Suppressor macrophage treated with lipopolysaccharide for 4 hours (primary cell): ENCODE results near the gene RBM17.
"Not testable (repeated sequence)": the region's sequence is repeated elsewhere in the genome, so short reads cannot be mapped to it uniquely, and the experiment has no call there.

Experiments used
- DNase-seq: peaks from one replicate; pipeline ENCODE4 v3.0.0-alpha.2; 2020

RBM17 gene, protein sequence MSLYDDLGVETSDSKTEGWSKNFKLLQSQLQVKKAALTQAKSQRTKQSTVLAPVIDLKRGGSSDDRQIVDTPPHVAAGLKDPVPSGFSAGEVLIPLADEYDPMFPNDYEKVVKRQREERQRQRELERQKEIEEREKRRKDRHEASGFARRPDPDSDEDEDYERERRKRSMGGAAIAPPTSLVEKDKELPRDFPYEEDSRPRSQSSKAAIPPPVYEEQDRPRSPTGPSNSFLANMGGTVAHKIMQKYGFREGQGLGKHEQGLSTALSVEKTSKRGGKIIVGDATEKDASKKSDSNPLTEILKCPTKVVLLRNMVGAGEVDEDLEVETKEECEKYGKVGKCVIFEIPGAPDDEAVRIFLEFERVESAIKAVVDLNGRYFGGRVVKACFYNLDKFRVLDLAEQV

DNA sequence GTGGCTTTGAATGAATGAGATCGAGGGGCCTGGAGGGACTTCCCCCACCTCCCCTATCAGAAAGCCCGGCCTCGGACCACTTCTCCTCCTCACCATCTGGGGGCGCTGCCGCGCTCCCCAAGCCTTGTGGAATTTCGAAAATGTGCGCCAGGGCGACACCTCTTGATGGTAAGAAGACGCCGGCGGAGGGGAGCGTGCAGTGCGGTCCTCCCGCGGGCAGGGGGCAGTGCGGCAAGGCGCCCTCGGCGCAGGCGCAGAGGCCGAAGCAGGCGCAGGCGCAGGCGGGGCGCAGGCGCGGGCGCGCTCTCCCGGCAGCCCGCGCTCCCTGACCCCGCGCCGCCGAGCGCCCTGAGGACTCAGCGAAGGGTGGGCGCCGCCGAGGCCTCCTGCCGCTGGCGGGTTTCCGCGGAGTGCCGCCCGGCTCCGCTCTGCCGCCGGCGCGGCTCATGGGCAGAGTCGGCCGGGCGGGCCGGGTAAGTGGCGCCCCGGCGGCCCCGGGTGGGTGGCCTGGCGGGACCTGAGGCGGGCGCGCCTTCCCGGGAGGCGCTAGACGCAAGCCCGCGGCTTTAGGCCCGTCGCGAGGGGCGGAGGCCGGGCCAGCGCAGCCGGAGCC lies at the start of gene RBM17:
Gene RBM17 (plus strand): TSS at position 314 of the 613 bp plus-strand sequence. CDS start 8,032 bp downstream, outside the sequence.
- DNase-seq: peak; percentile 98

DNA sequence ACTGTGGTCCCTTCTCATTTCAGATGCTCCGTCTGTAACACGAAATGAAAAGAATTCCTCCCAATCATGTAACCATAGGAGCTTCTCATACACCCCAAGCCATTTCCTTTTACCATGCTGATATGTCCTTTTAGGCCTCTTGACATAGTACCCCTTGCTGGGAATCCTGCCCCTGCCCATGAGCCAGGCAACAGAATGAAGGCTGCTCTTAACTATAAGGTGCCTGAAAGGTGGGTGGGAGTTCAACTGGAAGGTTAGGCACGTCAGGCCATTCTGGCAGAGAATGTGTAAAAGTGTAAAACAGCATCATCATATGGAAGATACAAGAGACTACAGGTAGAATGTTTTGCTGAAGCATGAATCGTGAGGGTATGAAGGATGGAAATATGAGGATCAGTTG lies 49.1 kb upstream of the RBM17 start:
- no peak for DNase-seq

DNA sequence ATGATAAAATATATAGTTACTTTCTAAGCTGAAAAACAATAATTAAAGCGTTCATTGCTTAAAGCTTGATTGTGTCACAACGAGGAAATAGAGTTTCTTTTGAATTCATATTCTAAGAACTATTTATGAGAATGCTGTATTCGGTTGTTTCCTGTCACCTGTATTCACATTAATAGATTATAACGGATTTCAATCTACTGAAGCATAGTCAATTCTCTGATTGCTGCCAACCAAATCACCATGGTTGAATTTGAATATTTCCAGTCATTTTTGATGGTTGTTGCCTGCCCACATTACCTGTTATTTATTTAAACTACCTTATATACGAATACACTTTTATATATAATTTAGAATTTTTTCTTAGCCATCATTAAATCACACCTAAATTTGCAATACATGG lies 48.6 kb upstream of the RBM17 start:
- no peak for DNase-seq

DNA sequence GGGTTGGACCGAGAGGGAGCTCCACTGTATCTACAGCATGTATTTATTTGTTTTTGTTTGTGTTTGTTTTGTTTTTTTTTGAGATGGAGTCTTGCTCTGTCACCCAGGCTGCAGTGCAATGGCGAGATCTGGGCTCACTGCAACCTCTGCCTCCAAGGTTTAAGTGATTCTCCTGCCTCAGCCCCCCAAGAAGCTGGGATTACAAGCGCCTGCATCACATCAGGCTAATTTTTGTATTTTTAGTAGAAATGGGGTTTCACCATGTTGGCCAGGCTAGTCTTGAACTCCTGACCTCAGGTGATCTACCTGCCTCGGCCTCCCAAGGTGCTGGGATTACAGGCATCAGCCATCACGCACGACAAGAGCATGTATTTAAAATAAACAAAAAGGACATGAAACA lies 45.5 kb upstream of the RBM17 start:
- not testable (repeated sequence) for DNase-seq

DNA sequence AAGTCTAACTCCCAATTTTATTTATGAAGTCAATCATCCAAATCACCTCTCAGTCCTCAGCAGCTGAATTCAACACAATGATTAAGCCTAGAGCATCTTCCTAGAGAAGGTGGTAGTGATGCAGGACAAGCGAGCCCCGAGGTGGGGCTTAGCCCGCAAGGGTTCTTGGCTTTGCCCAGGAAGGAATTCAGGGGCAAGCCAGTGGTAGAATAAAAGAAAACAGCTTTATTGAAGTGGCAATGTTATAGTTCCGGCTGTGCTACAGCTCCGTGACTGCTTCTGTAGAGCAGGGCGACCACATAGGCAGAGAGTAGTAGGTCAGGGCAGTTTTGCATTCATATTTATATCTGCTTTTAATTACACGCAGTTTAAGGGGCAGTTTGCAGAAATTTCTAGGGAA lies 44.8 kb upstream of the RBM17 start:
- no peak for DNase-seq

DNA sequence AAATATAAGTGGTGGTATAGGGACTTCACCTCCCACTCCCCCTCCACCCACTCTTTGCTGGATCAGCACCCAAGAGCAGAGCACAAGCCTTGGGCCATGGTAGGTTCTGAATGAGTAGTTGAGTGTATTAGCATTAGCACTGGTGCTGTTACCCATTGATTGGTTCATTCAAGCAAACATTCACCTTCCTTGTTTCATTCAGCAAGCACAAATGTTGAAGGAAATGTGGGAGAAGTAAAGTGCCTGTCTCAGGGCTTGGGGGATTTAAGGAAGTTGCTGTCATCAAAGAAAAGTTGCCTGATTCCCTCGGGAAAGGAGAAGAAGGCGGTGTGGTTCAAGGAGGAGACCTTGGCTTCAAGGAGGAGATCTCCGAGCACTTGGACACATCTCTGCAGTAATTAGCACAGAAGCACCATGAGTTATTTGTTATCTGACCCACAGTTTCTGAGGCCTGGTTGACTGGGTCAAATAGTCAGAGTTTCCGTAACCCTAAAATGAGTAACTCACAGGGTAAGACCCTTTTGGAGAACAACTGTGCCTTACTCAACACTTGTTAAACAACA lies 44.0 kb upstream of the RBM17 start:
- peak; percentile 50 for DNase-seq

DNA sequence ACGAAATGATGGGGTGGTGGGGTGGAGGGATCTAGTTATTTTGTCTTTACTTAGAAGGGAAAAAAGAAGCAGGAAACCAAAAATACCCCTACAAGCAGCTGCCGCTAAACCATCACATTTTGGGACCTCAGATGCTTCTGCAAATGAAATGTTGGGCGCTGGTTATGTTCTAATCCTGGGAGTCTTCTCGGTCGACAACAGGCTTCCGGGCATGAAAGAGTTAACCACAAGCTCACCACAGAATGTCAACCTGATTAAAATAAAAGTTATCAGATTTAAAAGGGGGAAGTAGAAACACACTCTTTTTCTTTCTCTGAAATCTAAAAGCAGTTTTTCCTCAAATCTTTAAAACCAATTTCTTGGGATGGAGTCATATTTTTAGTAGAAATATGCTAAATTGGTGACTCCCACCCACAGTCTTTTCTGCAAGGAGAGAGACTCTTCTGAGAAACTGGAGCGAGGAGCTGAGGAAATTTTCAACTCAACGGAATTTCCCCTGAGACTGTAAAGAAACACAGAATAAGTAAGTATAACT lies 43.5 kb upstream of the RBM17 start:
- peak; percentile 41 for DNase-seq

DNA sequence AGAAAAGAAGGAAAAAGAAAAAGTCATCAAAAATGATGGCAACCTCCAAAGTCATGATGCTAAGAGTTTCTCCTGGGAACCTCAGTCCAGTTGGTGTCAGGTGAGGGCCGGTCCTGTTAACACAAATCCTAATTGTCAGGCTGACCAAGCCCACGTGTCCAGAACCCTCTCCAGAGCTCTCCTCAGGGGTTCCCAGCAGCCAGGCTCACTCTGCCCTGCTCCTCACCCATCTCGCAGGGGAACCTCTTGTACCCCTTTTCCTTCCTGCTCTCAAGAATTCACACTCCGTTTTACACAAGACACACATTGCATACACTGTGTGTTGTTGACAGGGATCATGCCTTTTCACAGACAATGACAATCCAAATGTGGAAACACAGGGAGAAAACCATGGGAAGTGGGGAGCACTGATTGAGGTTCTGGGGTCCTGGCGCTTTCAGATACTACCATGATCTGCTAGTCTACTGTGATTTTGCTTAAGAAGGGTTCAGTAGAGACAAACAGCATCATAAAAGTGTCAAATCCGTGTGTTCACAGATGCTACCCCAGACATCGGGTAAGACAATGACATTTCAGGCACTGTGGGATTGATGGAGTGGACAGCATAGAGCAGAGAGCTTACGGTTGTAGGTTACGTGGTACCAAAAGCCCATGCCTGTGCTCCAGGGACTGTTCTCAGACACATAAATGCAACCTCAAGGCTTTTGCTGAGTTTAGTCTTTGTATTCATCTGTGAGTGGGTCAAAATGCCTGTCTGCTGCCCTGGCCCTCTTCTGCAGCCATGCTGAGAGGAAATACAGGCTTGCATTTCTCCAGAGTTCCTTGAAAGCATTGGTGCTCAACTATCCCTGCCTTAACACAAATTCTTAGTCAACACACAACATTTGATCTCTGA lies 42.7 kb upstream of the RBM17 start:
- DNase-seq: no peak

DNA sequence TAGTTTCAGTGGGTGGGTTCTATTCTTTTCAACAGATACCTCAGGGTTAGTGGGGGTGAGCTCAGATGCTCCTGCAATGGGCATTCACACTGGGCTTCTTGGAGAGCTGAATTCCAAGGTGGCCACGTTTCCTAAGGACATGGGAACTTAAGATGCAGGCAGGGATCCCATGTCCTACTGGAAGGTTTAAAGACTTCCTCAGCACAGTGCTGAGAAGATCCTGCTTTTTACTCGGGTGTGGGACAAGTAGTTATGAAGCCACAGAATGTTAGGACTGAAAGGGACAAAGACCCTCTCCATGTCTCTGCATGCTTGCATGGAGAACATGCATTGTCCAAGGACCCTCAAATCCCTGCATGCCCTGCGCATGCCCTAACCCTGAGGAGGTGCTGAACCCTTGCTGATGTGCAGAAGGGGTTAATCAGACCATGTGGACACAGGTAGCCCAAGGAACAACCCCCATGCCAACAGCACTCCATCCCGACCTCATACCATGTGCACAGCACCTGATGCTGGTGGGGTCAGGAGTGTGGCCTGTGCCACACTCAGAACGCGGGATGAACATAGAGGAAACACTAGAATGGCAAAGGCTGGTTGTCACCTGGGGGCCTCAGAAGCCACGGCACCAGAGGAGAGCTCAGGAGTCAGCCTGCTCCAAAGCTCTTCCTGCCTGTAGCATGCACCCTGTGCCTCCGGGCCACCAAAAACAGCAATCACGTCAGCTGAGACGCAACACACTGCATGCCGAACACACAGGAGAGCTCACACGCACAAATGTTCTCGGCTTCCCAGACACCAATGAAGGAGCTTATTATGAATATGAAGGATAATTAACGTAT lies 41.8 kb upstream of the RBM17 start:
- DNase-seq: no peak

DNA sequence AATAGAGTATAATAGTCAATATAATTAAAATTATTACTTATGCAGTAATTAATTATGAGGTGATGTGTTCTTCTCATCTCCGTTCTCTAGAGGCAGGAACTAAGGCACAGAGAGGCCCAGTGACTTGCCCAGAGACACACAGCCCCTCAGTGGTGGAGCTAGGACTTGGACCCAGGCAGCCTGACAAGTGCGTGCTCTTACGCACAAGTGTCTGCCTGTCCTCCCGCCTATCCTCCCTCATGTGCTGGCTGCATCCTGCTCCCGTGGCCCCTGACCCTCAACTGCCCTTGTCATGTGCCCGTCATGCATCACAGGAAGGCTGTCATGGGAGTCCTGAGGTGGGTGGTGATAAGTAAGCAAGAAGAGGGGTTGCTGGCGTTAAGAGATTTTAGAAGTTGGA lies 41.0 kb upstream of the RBM17 start:
- no peak for DNase-seq

DNA sequence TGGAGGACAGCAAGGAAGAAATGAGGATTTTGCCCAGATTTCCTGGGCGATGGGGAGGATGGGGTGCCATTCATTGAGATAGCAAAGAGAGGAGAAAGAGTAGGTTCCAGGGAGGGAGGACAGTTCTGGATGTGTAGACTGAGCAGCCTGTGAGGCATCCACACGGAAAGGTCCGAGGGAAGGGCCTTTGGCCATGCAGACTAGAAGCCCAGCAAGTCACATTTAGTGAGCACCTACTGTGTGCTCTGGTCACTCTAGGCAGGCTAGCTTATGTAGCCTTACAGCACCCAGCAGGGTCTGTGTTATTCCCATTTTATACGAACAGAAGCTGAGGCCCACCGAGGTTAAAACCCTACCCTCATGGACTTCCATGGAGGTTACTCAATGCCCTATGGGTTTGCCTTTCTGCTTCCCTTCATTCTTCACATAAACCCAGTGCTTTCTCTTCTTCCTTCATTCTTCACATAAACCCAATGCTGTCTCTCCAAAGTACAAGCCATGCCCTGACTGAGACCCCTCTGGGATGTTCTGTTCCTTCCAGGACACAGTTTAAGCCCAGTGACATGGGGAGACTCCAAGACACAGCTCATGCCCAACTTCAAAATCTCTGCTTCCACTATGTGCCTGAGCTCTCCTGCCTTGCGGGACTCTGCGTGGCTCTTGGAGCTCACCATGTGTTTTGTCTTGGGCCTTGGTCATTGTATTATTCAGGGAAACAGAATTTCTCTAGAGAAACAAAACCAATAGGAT lies 40.4 kb upstream of the RBM17 start:
- no peak for DNase-seq

DNA sequence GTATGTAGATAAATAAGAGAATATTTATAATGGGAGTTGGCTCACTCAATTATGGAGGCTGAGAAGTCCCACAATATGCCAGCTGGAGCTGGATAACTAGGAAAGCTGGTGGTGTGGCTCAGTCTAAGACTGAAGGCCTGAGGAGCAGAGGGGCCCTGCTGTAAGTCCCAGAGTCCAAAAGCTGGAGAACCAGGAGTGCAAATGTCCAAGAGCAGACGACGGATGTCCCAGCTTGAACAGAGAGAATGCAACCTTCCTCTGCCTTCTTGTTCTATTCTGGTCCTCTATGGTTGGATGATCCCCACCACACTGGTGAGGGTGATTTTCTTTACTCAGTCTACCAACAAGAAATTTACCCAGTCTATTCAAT lies 39.8 kb upstream of the RBM17 start:
- no peak for DNase-seq

DNA sequence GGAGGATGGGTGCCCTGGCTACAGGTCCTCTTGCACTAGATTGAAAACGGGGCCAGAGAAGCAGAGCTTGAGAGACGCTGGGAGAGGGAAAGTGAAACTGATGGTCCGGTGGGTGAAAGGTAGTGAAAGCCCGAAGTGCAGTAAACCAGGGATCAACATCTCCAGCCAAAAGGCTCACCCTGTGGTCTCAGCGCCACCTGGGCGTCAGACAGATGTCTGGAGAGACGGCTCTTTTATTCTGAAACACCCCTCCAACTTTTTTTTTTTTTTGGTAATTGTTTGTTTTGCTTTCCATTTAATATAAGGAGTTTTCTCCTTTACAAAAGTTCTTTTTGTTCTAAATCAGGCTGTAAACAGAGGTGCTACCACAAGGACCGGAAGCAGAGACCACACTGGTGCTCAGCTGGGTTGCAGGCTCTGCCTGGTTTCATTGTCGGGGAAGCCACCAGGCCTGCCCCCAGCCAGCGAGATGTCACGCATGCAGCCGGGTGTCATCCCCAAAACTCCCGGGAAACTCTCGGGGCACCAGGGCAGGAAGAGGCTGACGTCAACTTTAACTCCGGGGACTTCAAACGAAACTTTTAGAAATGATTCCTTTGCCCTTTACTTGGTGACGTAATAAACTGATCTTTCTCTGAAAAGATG lies 37.9 kb upstream of the RBM17 start:
- DNase-seq: peak; percentile 98

DNA sequence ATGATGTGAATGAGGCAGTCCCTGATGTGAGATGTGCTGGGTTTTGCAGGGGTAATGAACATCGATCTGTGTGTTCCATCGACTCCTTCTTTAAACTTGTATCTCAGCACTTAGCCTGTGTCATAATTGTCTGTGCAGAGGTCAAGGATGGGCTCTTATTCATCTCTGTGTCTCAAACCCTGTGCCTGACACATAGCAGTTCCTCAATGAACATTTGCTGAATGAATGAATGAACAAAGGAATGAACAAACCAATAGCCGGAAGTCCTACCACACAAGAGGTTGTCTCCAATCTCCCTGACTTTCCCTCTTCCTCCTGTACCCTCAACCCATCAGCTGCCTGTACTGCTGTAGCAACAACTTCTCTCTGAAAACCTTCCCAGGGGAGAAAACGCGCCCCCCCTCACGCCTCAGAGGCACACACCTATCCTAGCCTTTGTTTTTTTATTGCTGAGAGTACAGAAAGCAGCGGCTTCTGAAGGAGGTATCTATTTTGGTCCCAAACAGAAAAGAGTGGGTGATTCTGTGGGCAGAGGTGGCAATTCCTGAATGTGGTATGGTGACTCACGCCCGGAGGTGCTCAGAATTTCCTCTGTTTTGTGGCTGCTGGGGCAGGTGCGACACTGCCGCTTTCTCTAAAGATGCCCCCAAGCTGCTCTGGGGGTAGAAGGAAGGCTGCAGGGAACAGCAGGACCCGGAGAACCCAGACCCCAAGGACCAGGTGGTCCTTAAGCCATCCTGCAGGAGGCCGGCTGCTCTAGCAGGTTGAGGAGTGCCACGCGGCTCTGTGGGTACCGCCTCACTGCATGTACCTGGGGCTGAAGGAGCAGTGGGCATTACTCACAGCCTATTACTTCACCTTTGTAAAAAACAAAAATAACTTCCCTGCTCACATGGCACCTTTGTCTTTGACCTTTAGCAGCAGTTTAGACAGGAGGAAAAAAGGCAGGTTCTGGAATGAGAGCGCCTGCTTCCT lies 36.3 kb upstream of the RBM17 start:
- DNase-seq: peak; percentile 69

DNA sequence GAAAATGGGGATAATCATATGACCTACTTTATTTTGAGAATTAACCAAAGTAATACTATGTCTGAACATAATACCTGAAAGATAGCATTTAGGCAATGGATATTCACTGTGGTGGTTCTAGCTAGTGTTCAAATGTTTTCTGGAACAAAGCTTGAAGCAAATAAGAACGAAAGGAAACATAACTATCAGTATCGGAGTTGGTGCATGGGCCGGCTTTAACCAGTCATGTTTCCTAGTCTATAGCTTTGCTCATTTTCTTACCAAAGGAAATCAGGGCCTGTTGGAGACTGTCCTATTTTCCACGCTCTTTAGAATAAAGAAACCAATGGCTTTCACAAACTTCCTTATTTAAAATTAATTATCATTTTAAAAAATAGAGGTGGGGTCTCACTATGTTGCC lies 35.5 kb upstream of the RBM17 start:
- peak; percentile 6 for DNase-seq

DNA sequence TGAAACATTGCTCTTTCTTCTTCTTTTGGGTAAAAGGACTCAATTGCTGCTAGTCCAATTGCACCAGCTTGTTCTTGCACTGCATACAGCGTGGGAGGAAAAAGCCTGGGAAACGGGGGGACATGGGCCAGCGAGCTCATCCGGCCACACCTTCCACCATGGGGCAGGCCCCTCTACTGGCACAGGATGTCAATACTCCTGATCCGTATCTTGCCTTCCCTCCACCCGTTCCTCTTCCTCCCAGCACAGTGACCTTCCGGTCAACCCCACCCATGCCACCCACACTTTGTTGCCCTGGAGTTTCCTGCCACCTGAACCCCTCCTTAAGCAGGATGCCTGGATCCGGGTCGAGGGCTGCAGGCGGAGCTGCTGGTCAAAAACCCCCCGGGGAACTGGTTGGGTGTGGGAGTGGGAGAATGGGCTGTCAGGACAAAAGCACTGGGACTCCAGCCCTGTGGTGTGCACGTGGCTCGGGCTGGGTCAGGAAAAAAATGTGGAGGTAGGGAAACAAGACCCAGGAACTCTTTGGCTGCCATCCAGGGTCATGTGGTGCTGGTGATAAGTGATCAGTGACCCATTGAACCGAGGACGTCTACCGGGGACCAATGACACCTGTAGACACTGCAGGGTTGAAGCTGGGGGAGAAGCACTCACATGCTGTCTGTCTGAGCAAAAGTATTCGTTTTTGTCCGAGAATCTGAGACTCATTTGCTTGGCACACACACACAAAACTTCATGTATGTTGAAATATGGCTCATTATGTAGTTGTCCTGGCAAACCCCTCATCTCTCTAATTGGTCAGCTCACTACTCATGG lies 34.8 kb upstream of the RBM17 start:
- DNase-seq: peak; percentile 69

DNA sequence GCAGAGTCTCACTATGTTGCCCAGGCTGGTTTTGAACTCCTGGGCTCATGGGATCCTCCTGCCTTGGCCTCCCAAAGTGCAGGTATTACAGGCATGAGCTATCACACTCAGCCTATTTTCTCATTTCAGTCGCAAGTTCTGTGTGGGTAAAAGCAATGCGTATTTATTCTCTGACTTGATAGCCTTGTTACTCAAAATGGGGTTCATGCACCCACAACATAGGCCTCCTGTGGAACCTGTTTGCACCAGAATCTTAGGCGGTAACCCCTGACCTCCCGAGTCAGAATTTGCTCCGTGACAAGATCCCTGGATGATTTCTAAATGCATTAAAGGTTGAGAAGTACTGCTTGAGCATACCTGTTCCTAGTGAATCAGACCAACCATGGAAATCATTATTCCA lies 34.0 kb upstream of the RBM17 start:
- DNase-seq: no peak

DNA sequence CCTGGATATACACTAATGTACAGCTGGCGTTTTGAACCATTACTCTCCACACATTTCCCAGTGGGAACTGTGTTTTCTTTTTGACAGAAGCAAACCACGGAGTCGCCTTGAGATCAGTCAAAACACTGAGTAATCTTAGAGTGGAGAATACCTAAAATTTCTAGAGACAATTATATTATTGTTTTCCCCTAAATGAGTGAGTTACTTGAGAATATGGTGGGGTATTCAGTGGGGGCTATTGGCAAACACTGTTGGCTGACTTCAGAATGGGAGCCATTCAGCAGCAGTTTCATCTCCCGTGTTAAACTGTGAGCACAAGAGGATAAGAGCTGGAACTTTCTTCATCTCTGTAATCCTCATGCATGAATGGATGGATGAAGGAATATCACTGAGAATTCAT lies 32.9 kb upstream of the RBM17 start:
- DNase-seq: peak; percentile 8
